Mucosa of descending colon (tissue), 3 donors: ENCODE data around the gene SLC4A7. TPM values are rescaled to one million over a fixed set of nuclear protein-coding genes. Genes with fewer than 3 reads are reported as not detected.
A peak's percentile ranks its signal among the peaks of the same experiment; 100 is the strongest.
"Not testable (repeated sequence)": the region's sequence is repeated elsewhere in the genome, so short reads cannot be mapped to it uniquely, and the experiment has no call there.

Experiments
- ATAC-seq: fragments of 200-7000 bp; cut with Tn5 transposase; one replicate; pipeline ENCODE4 v1.9.1; 2020; ENCODE audit warnings: mild to moderate bottlenecking, moderate library complexity
- DNase-seq, 3 donors: peaks; one replicate each; pipeline ENCODE4 v3.0.0-alpha.2; 2020
- H3K36me3 ChIP-seq: fragments of 200-600 bp; one replicate; pipeline ENCODE4 v1.8.0; 2021; ENCODE audit warnings: low read depth, mild to moderate bottlenecking
- H3K4me1 ChIP-seq: fragments of 200-600 bp; one replicate; pipeline ENCODE4 v1.8.0; 2021; ENCODE audit warnings: low read depth, mild to moderate bottlenecking
- H3K4me3 ChIP-seq: fragments of 200-600 bp; one replicate; pipeline ENCODE4 v1.8.0; 2021; ENCODE audit warnings: mild to moderate bottlenecking
- H3K9me3 ChIP-seq: fragments of 200-600 bp; one replicate; pipeline ENCODE4 v1.8.0; 2021; ENCODE audit warnings: mild to moderate bottlenecking
- CTCF ChIP-seq: fragments of 200-600 bp; IDR thresholded peaks from one replicate; pipeline ENCODE4 v1.8.0; 2022; ENCODE audit warnings: antibody characterized with exemption, mild to moderate bottlenecking
- intact Hi-C, 2 donors: fragments of 100-400 bp; cut with DNase I in 1 of 2; cut with micrococcal nuclease in 1 of 2; formaldehyde crosslinking; loops; one replicate each; pipeline versions ENCODE4 v1.11.0 to v1.11.1; 2022; cut with DNase I, micrococcal nuclease
- total RNA-seq, 3 donors: library from RNA; stranded (reverse); fragmentation: NEBNext Ultra II Directional in 2 of 3; extraction: Animal tissue kit (Norgen Biotek cat#: 25700) in 2 of 3; gene quantifications; one replicate each; pipeline versions ENCODE4 v1.2.1 to v1.2.4, GENCODE V29; 2021 to 2023
- donor health status: DM: no; HTN: no; CAD: no; lungs with moderate emphysema.
- donor health status: DM: no; HTN: no; CAD: no.
- donor health status: DM: no; HTN: yes; CAD: no.

Gene SLC4A7
- total RNA-seq, 3 donors from 2014 or later = 21.2 to 43.3 (median 22.7) TPM

GRCh38 chr3:27449530-27450150 is 34.5 kb downstream of the SLC4A7 start:
- intact Hi-C loops = no loop called here
- Histone ChIP-seq H3K9me3 (no peaks in the 10 kb centered on the region), H3K36me3 (no peaks in the 10 kb centered on the region), H3K4me1 (no peaks in the 10 kb centered on the region), H3K4me3 (no peak overlapping the region)
- TF ChIP-seq CTCF = no peak
- no peak for ATAC-seq
- no peak for DNase-seq

GRCh38 chr3:27442995-27443394 is 41.2 kb downstream of the SLC4A7 start:
- ATAC-seq, H3K4me1 ChIP-seq, DNase-seq, H3K4me3 ChIP-seq, H3K9me3 ChIP-seq, intact Hi-C loops, H3K36me3 ChIP-seq: not testable (repeated sequence)

GRCh38 chr3:27438352-27438751 is 45.8 kb downstream of the SLC4A7 start:
- ATAC-seq, H3K9me3 ChIP-seq, intact Hi-C loops, H3K36me3 ChIP-seq, DNase-seq, H3K4me3 ChIP-seq, H3K4me1 ChIP-seq: not testable (repeated sequence)

- intact Hi-C loops = no loop called here
- H3K36me3 ChIP-seq = no peaks in the 10 kb centered on the region
- H3K4me1 ChIP-seq = no peaks in the 10 kb centered on the region
- no peaks in the 10 kb centered on the region for H3K9me3 ChIP-seq
- ATAC-seq = peak; percentile 40
- no peak for TF ChIP-seq CTCF
- H3K4me3 ChIP-seq = no peak overlapping the region
- DNase-seq = peak in 1 of 3 donors; percentile 7
These were observed 53.1 kb downstream of the SLC4A7 start for GRCh38 chr3:27431116-27431515.

GRCh38 chr3:27429909-27430308 is 54.3 kb downstream of the SLC4A7 start:
- H3K4me1 ChIP-seq = no peaks in the 10 kb centered on the region
- intact Hi-C loops = no loop called here
- no peak overlapping the region for H3K4me3 ChIP-seq
- H3K9me3 ChIP-seq = no peaks in the 10 kb centered on the region
- TF ChIP-seq CTCF = no peak
- no peaks in the 10 kb centered on the region for H3K36me3 ChIP-seq
- no peak for DNase-seq
- ATAC-seq = no peak

- no peaks in the 10 kb centered on the region for H3K9me3 ChIP-seq
These were observed 55.7 kb downstream of the SLC4A7 start for GRCh38 chr3:27428446-27428845.

More at GRCh38 chr3:27428446-27428845, 55.7 kb downstream of the SLC4A7 start:
- no peak for ATAC-seq
- H3K4me3 ChIP-seq = no peak overlapping the region
- no peak for TF ChIP-seq CTCF
- H3K36me3 ChIP-seq = no peaks in the 10 kb centered on the region
- H3K4me1 ChIP-seq = no peaks in the 10 kb centered on the region
- intact Hi-C loops = no loop called here
- DNase-seq = no peak
